Inflammatory macrophage treated with lipopolysaccharide for 1 hour (primary cell): ENCODE measurements around the gene NISCH.
"Not testable (repeated sequence)": the region's sequence is repeated elsewhere in the genome, so short reads cannot be mapped to it uniquely, and the experiment has no call there.

Experiments used
- DNase-seq, 2 donors: peaks; one replicate each; pipeline ENCODE4 v3.0.0-alpha.2; 2020 to 2022

Gene NISCH

DNA sequence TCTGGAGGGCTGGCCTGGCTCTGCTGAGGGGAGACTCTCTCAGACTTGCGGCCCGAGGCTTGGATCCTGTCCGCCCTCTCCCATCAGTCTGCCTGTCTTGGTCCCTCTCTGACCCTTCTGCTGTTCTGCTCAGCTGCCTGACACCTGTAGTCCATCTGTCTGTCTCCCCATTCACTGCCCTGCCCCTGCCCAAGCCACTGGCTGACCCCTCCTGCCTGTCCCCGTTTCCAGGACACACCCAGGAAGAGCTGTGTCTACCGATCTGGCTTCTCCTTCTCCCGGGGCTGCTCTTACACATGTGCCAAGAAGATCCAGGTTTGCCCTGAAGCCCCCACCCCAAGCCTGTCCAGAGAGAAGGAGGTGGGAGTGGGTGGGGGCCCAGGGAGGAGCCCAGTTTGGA is 59.8 kb downstream of the NISCH start:
- no peak for DNase-seq

DNA sequence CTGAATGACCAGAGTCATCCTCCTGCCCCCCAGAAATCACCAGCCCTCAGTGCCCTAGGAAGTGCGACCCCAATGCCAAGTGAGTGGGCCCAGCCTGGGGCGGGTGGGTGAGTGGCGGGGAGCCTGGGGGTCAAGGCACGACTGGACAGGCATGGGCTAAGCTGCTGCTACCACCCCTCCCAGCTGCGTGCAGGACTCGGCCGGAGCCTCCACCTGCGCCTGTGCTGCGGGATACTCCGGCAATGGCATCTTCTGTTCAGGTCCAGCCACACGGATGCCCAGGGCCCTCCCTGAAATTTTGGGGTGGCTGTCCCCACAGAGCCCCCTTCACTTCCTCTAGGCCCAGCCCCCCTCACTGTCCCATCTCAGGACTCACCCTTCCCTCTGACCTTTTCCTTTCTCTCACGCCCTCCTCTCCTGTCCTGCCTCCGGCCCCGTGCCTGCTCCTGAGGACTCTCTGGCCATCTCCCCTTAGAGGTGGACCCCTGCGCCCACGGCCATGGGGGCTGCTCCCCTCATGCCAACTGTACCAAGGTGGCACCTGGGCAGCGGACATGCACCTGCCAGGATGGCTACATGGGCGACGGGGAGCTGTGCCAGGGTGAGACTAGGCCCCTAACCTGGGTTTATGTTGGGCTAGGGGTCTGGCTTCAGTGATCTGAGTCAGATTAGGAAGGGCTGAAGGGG is 61.2 kb downstream of the NISCH start:
- DNase-seq, result no peak

DNA sequence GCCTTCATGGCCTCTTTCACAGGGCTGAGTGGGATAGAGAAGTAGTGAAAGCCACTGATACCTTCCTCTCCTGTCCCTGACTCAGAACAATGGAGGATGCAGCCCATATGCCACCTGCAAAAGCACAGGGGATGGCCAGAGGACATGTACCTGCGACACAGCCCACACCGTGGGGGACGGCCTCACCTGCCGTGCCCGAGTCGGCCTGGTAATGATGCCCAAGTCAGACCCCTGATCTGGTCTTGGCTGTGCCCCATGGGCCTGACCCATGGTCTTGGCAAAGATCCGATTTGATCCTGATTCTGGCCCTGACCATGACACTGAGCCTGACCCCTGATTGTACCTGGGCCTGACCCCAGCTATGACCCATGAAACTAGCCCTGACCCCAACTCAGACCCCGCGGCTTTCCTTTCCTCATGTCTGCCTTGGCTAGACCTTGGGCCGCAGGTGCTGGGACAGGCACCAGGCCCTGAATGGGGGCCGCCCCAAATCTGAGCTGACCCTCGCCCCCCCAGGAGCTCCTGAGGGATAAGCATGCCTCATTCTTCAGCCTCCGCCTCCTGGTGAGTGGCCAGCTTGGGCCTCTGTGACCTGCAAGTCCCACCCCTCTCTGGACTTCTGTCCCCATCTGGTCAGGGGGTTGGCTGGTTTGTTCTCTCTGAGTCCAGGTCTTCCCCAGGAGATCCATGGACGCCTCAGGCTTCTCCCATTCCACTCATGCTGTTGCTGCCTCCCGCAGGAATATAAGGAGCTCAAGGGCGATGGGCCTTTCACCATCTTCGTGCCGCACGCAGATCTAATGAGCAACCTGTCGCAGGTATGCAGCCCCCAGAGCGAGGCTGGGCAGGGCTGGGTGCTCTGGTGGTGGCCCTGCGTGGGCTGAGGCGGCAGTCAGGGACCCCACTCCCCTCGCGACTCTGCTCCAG is 62.7 kb downstream of the NISCH start:
- no peak for DNase-seq

DNA sequence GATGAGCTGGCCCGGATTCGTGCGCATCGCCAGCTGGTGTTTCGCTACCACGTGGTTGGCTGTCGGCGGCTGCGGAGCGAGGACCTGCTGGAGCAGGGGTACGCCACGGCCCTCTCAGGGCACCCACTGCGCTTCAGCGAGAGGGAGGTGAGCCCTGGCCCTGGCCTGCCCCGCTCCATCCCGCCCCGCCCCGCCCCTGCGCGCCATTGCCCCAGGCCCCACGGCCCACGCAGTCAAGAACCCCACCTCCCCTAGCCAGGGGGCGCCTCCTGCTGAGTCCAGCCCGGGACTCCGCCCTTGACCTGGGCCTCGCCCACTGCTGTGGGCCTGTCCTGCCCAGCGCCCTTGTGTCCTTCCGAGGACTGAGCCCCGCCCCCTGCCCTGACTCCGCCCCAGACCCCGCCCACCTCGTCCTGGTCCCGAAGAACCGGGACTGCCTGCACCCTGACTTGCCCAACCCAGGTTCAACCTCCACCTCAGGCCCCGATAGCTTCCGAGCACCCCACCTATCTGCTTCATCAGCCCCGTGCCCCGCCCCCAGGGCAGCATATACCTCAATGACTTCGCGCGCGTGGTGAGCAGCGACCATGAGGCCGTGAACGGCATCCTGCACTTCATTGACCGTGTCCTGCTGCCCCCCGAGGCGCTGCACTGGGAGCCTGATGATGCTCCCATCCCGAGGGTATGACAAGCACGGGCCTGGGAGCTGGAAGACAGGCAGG is 63.5 kb downstream of the NISCH start:
- DNase-seq, result no peak

DNA sequence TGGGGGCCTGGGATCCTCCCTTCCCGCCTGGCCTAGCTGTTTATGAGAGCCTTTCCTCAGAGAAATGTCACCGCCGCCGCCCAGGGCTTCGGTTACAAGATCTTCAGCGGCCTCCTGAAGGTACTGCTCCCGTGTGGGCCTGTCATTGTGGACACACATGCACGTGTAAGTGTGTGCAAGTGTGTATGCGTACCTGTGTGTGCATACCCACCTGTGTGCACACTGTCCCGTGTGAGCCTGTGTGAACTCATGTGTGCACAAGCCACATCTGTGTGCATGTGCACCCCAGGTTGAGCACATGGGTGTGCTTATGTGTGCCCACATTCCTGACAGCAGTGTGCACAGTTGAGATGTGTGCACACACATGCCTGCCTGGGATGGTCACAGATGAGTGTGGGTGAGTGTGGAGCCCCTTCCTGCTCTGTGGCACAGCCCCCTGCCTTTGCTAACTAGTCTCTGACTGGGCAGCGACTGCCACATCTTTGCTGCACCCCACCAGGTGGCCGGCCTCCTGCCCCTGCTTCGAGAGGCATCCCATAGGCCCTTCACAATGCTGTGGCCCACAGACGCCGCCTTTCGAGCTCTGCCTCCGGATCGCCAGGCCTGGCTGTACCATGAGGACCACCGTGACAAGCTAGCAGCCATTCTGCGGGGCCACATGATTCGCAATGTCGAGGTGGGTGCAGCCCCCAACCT is 64.2 kb downstream of the NISCH start:
- no peak for DNase-seq

DNA sequence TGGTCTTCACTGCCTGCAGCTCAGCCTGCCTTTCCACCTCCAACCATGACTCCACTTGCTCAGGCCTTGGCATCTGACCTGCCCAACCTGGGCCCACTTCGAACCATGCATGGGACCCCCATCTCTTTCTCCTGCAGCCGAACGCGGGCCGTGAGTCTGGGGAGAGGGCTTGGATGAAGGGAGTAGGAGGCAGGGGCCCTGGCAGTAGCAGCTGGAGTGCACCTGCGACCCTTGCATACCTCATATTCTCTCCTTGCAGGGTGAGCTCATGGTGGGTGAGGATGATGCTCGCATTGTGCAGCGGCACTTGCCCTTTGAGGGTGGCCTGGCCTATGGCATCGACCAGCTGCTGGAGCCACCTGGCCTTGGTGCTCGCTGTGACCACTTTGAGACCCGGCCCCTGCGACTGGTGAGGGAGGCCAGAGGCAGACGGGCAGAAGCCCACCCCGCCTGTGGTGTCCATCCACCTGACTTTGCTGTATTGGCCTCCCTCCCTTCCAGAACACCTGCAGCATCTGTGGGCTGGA is 64.8 kb downstream of the NISCH start:
- no peak for DNase-seq

DNA sequence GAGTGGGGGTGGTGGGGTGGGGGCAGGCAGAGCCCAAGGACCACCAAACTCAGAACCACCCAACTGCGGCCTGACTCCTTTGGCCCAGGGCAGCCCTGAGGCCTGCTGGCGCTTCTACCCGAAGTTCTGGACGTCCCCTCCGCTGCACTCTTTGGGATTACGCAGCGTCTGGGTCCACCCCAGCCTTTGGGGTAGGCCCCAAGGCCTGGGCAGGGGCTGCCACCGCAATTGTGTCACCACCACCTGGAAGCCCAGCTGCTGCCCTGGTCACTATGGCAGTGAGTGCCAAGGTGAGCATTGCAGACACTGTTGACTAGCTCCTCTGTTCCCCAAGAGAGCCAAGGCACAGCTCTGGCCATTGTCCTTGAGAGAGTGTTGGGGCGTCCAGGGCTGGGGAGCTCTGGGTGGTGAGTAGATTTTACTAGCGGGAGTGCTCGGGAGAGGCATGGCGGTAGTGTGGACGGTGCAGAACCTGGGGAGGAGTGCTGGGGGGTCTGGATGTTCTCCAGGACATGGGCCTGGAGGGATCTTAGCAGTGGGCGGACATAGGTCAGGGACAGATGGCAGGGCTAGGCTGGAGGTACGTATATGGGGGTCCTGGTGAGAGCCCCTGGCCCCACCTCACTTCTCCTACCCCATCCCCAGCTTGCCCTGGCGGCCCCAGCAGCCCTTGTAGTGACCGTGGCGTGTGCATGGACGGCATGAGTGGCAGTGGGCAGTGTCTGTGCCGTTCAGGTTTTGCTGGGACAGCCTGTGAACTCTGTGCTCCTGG is 65.5 kb downstream of the NISCH start:
- DNase-seq, result no peak

DNA sequence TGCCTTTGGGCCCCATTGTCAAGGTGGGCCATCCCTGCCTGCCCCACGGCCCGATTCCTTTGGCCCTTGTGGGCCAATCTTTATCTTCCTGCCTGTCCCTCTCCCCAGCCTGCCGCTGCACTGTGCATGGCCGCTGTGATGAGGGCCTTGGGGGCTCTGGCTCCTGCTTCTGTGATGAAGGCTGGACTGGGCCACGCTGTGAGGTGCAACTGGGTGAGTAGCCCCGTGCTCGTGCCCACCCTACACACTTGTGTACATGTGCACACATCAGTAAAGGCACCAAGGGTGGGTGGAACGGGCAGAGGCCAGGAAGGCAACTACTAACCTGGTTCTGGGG is 66.1 kb downstream of the NISCH start:
- no peak for DNase-seq

DNA sequence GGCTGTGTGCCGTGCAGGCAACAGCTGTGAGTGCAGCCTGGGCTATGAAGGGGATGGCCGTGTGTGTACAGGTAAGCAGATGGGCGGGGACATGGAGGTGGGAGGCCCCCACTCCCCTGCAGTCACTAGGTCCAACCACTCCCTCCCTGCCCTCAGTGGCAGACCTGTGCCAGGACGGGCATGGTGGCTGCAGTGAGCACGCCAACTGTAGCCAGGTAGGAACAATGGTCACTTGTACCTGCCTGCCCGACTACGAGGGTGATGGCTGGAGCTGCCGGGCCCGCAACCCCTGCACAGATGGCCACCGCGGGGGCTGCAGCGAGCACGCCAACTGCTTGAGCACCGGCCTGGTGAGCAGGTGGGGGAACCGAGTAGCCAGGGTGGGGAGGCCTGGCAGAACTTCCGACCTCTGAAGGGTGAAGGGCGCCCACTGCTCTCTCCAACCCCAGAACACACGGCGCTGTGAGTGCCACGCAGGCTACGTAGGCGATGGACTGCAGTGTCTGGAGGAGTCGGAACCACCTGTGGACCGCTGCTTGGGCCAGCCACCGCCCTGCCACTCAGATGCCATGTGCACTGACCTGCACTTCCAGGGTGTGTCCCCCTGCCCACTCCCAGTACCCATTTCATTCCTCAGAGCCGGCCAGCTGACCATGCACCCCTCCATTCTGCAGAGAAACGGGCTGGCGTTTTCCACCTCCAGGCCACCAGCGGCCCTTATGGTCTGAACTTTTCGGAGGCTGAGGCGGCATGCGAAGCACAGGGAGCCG is 66.7 kb downstream of the NISCH start:
- no peak for DNase-seq

DNA sequence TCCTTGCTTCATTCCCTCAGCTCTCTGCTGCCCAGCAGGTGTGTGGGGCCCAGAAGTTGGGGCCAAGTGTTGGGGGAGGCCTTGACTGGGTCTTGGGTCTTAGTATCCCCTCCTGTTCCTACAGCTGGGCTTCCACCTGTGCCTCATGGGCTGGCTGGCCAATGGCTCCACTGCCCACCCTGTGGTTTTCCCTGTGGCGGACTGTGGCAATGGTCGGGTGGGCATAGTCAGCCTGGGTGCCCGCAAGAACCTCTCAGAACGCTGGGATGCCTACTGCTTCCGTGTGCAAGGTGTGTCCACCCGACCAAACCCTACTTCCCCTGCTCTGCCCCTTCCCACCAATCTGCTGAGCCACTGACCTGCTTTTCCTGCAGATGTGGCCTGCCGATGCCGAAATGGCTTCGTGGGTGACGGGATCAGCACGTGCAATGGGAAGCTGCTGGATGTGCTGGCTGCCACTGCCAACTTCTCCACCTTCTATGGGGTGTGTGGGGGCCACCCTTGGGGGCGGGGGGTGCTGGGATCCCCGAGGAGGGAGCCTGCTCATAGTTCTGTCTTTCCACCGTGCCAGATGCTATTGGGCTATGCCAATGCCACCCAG is 67.3 kb downstream of the NISCH start:
- DNase-seq, result no peak

DNA sequence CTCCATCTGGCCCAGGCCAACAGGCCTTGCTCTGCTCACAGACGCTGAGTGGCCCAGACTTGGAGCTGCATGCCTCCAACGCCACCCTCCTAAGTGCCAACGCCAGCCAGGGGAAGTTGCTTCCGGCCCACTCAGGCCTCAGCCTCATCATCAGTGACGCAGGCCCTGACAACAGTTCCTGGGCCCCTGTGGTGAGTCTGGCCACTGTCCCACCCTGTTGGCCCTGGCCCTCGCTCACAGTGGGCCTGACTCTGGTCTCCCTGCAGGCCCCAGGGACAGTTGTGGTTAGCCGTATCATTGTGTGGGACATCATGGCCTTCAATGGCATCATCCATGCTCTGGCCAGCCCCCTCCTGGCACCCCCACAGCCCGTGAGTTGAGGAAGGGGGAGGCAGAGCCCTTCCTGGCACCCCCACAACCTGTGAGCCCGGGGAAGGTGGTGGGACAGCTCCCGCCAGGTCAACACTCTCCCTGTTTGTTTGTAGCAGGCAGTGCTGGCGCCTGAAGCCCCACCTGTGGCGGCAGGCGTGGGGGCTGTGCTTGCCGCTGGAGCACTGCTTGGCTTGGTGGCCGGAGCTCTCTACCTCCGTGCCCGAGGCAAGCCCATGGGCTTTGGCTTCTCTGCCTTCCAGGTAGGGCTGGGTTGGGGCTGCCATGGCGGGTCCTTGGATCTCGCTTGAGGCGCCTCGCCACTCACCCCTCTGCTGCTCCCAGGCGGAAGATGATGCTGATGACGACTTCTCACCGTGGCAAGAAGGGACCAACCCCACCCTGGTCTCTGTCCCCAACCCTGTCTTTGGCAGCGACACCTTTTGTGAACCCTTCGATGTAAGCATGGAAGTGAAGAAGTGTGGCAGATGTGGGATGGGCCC is 68.2 kb downstream of the NISCH start:
- no peak for DNase-seq

DNA sequence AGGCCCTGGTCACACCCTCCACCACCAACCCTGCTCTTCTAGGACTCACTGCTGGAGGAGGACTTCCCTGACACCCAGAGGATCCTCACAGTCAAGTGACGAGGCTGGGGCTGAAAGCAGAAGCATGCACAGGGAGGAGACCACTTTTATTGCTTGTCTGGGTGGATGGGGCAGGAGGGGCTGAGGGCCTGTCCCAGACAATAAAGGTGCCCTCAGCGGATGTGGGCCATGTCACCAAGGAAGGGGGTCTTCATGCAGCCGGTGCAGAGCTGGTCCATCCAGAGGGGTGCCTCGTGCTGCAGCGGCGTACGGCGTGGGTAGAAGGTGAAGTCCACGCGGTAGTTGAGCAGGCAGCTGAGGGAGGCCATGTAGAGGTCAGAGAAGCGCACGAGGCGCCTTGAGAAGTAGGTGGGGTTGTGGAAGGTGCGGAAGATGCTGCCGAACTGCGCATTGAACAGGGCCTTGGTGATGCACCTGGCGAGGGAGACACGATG is 68.9 kb downstream of the NISCH start:
- no peak for DNase-seq

DNA sequence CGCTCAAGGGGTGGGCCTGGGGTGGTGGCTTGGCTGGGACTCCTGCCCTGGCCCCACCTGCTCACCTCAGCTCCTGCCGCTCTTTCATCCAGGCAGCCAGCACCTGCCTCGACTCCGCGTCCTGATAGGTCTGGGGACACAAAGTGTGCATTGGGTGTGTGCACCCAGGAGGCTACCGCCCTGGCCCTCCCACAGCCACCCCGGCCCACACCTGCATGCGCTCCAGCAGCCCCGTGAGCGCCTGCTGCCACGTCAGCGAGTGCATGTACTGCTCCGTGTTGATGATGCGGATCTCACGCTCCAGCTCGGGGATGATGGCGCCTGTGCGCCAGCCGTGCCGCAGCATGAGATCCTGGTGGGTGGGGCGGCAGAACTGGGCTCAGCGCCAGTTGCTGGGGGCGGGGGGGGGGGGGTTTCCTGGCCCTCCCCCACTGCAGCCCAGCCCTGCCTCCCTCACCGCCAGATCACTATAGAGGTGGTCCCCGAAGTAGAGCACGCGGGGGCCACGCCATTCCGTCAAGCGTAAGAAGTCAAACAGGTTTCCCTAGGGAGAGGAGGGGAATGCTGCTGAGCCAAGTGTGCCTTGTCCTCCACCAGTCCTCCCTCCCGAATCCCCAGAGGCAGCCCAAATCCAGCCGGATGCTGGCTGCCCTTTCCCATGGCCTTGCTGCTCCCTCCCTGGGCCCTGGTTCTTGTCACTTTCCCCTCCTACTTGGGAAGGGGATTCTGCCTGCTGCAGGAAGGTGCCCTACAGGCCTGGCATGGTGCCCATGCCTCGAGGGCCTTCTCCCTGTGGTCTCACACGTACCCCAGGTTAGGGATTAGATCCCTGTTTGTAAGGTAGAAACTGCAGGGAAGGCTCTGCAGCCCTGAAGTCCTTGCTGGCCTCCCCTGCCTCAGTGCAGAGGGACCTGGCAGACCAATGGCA is 69.6 kb downstream of the NISCH start:
- DNase-seq, result no peak

DNA sequence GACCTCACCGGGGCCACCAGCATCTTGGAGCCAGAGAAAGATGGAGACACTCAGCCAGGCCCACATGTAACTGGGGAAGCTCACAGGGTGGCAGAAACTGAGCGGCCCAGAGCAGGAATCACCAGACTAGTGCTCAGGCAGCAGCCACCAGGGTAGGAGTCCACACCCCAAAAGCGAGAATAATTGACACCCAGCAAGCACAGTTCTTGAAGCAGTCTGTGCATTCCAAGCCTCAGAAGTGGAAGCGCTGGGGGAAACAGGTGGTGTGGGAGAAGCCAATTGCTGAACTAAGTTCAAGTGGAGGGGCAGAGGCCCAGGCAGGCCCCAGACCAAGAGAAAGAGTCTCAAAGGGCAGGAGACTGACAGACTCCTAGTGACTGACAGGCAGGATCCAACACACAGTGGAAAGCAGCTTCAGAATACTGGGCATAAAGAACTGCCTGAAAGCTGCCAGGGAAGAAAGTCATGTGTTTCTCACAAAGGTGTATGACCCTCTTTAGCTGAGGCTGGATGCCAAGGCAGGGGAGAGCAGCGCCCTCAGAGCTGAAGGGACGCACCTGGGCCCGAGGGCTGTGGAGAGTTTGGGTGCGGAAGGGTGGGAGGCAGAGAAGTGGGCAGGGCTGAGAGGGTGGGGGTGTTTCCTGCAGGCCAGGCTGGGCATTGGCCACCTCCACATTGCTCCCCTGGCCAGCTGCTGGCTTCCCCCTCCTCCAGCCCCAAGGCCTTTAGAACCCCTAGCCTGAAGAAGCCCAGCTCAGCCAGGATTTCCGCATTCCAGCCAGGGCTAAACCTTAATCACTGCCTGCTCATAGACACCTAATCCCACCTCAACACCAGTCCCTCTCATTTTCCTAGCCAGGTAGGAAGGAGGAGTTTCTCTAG is 70.5 kb downstream of the NISCH start:
- no peak for DNase-seq

DNA sequence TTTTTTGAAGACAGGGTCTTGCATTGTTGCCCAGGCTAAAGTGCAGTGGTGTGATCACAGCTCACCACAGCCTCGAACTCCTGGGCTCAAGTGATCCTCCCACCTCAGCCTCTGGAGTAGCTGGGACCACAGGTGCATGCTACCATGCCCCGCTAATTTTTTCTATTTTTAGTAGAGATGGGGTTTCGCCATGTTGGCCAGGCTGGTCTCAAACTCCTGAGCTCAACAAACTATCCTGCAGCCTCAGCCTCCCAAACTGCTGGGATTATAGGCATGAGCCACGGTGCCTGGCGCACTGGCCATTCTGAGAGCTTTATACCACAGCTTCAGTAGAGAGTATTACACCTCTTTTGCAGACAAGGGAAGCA is 71.3 kb downstream of the NISCH start:
- not testable (repeated sequence) for DNase-seq

DNA sequence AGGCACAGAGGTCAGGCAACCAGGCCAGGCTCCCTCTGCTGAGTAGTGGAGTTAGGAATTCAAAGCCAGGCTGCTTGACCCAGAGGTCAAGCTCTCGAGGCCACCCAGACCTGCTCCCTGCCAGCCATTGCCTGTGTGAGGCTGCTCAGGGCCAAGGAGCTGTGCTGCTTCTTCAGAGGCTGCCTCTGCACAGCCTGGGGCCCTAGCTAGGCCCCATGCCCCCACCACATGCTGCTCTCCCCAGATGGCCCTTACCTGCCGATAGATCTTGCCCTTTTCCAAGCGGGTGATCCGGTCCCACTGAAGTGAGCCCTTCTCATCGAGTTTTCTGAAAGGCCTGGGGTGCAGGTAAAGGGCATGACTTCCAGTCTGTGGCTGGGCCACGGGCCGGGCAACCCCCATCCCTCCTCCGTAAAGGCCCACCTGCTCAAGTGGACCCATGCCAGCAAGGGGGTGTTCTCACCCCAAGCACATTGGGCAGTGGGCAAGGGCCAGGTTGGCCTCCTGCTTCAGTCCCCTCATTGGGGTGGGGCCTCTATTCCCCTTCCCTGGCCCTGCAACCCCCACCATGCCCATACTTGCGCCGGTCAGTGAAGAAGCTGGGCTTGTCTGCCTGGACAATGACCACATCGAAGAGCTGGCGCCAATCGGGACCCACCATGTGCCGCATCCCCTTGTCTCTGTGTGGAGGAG is 71.8 kb downstream of the NISCH start:
- DNase-seq, result no peak
